HCT116 (cell line): Measurements from ENCODE around the gene MBTD1. TPM values are rescaled to one million over a fixed set of nuclear protein-coding genes. Genes with fewer than 3 reads are reported as not detected.

ENCODE experiments used
- ATAC-seq: fragments of 200-7000 bp; cut with Tn5 transposase; 2 replicates; pipeline ENCODE4 v1.9.1; 2020; ENCODE audit warnings: mild to moderate bottlenecking, moderate library complexity
- BruUV-seq: library from RNA; stranded (reverse); fragments of 400-500 nt; replicated peaks from 2 replicates; lab custom pipeline; 2021; lab: Mats Ljungman, UMichigan
- CTCF ChIA-PET: fragments of 300-600 bp; sonication (Branson Sonifier 250); formaldehyde crosslinking; loops from one replicate; lab custom pipeline; 2021; ENCODE audit warnings: antibody characterized with exemption; lab: Charles Lee
- POLR2A ChIA-PET: fragments of 300-600, 350-600 bp; sonication (Branson Sonifier 250); formaldehyde crosslinking; loops from one replicate; lab custom pipeline; 2021; ENCODE audit warnings: antibody characterized with exemption; lab: Charles Lee
- RAD21 ChIA-PET, 2 experiments: fragments of 300-600 bp; sonication (Branson Sonifier 250); formaldehyde crosslinking; loops; one replicate each; lab custom pipeline; 2023; ENCODE audit warnings: low total read pairs in 2 of 2; ENCODE audit not compliant: uncharacterized antibody in 2 of 2, unreplicated experiment in 2 of 2, low non-redundant PET in 1 of 2; lab: Charles Lee
- DNase-seq: peaks from one replicate; pipeline ENCODE4 v3.0.0-alpha.2; 2010; ENCODE audit warnings: low read depth, low spot score
- H2AFZ ChIP-seq: fragments of 200-600 bp; shearing (Covaris generic), sonication (generic); 2 replicates; pipeline ENCODE4 v1.6.1; 2017; ENCODE audit warnings: low read depth, mixed run types, mixed read lengths, antibody characterized with exemption, low read length; ENCODE audit not compliant: poor library complexity, severe bottlenecking
- H3K27ac ChIP-seq: 2 replicates; pipeline ENCODE4 v1.5.1; 2012; ENCODE audit warnings: low read depth, low read length
- H3K27me3 ChIP-seq: fragments of 200-600 bp; sonication (generic); 2 replicates; pipeline ENCODE4 v1.6.1; 2016; ENCODE audit warnings: mixed run types, low read length, mixed read lengths; ENCODE audit not compliant: insufficient read depth
- H3K36me3 ChIP-seq, 2 experiments: fragments of 200-500 bp in 1 of 2; fragments of 200-600 bp in 1 of 2; sonication (Bioruptor generic) in 1 of 2; sonication (generic) in 1 of 2; 2 replicates each; pipeline versions ENCODE4 v1.5.1 to v1.6.1; 2014 to 2016; ENCODE audit warnings: low read length in 2 of 2, inconsistent platforms in 1 of 2, mixed read lengths in 1 of 2, mixed run types in 1 of 2; ENCODE audit not compliant: insufficient read depth in 2 of 2, control insufficient read depth in 1 of 2
- H3K4me1 ChIP-seq, 2 experiments: fragments of 200-600 bp in 1 of 2; sonication (generic) in 1 of 2; 2 replicates each; pipeline versions ENCODE4 v1.5.1 to v1.6.1; 2012 to 2017; ENCODE audit warnings: low read length in 2 of 2, inconsistent platforms in 1 of 2, mild to moderate bottlenecking in 1 of 2, mixed read lengths in 1 of 2, mixed run types in 1 of 2, moderate library complexity in 1 of 2; ENCODE audit not compliant: insufficient read depth in 2 of 2, control insufficient read depth in 1 of 2
- H3K4me2 ChIP-seq: fragments of 200-600 bp; sonication (generic); 2 replicates; pipeline ENCODE4 v1.6.1; 2017; ENCODE audit warnings: mixed run types, low read length, mixed read lengths
- H3K4me3 ChIP-seq, 2 experiments: fragments of 200-600 bp in 1 of 2; sonication (generic) in 1 of 2; replicated peaks in 1 of 2; 2 replicates each; pipeline ENCODE4 v1.5.1; 2011 to 2016; ENCODE audit warnings: low read length in 2 of 2, control low read depth in 1 of 2, low read depth in 1 of 2, mild to moderate bottlenecking in 1 of 2, mixed read lengths in 1 of 2, mixed run types in 1 of 2
- H3K79me2 ChIP-seq: fragments of 200-600 bp; sonication (generic); 2 replicates; pipeline ENCODE4 v1.6.1; 2017; ENCODE audit warnings: mild to moderate bottlenecking, mixed run types, low read length, moderate library complexity, mixed read lengths; ENCODE audit not compliant: insufficient read depth
- H3K9ac ChIP-seq: fragments of 200-600 bp; sonication (generic); 2 replicates; pipeline ENCODE4 v1.6.1; 2016; ENCODE audit warnings: low read length, mixed read lengths
- H3K9me2 ChIP-seq: fragments of 200-600 bp; sonication (generic), shearing (Covaris generic); 2 replicates; pipeline ENCODE4 v1.6.1; 2017; ENCODE audit warnings: mixed run types, mild to moderate bottlenecking, moderate library complexity; ENCODE audit not compliant: insufficient read depth
- H3K9me3 ChIP-seq, 2 experiments: fragments of 200-500 bp in 1 of 2; fragments of 200-600 bp in 1 of 2; sonication (Bioruptor generic) in 1 of 2; sonication (generic) in 1 of 2; 2 replicates each; pipeline ENCODE4 v1.6.1; 2014 to 2017; ENCODE audit warnings: low read length in 2 of 2, mixed read lengths in 2 of 2, inconsistent platforms in 1 of 2, low read depth in 1 of 2, mild to moderate bottlenecking in 1 of 2, mixed run types in 1 of 2, moderate library complexity in 1 of 2; ENCODE audit not compliant: control insufficient read depth in 1 of 2, insufficient read depth in 1 of 2
- H4K20me1 ChIP-seq: fragments of 200-600 bp; sonication (generic), shearing (Covaris generic); 2 replicates; pipeline ENCODE4 v1.6.1; 2017; ENCODE audit warnings: mixed run types, mild to moderate bottlenecking, moderate library complexity; ENCODE audit not compliant: insufficient read depth
- ATF3 ChIP-seq: IDR thresholded peaks from 2 replicates; pipeline ENCODE4 v1.6.1; 2012
- CBX3 ChIP-seq: IDR thresholded peaks from 2 replicates; pipeline ENCODE4 v1.6.1; 2012; ENCODE audit warnings: low read depth
- CEBPB ChIP-seq: IDR thresholded peaks from 2 replicates; pipeline ENCODE4 v1.6.1; 2012; ENCODE audit warnings: low read depth
- EGR1 ChIP-seq: IDR thresholded peaks from 2 replicates; pipeline ENCODE4 v1.6.1; 2012; ENCODE audit warnings: low read depth
- ELF1 ChIP-seq: IDR thresholded peaks from 2 replicates; pipeline ENCODE4 v1.6.1; 2012; ENCODE audit warnings: low read depth, borderline replicate concordance
- EZH2 ChIP-seq: fragments of 200-600 bp; sonication (generic); IDR thresholded peaks from 2 replicates; pipeline ENCODE4 v1.6.1; 2017; ENCODE audit warnings: antibody characterized with exemption, mixed run types
- FOSL1 ChIP-seq: IDR thresholded peaks from 2 replicates; pipeline ENCODE4 v1.6.1; 2012; ENCODE audit warnings: low read depth
- JUND ChIP-seq: IDR thresholded peaks from 2 replicates; pipeline ENCODE4 v1.6.1; 2012
- POLR2A ChIP-seq: IDR thresholded peaks from 2 replicates; pipeline ENCODE4 v1.7.0; 2011; ENCODE audit warnings: borderline replicate concordance; ENCODE audit not compliant: insufficient read depth, insufficient read length; ENCODE audit errors: extremely low read depth
- POLR2AphosphoS5 ChIP-seq: IDR thresholded peaks from 2 replicates; pipeline ENCODE4 v1.6.1; 2011; ENCODE audit warnings: mild to moderate bottlenecking, low read depth, low read length, moderate library complexity
- SIN3A ChIP-seq: IDR thresholded peaks from 2 replicates; pipeline ENCODE4 v1.6.1; 2012; ENCODE audit warnings: low read depth
- SP1 ChIP-seq: IDR thresholded peaks from 2 replicates; pipeline ENCODE4 v1.6.1; 2012; ENCODE audit warnings: low read depth
- TCF7L2 ChIP-seq: IDR thresholded peaks from 2 replicates; pipeline ENCODE4 v1.7.0; 2011; ENCODE audit warnings: borderline replicate concordance, inconsistent platforms; ENCODE audit not compliant: insufficient read depth, insufficient read length; ENCODE audit errors: extremely low read depth
- ZFX ChIP-seq: fragments of 450-650 bp; IDR thresholded peaks from 2 replicates; pipeline ENCODE4 v1.6.1; 2017
- ZNF274 ChIP-seq: fragments of 200-500 bp; sonication (Bioruptor generic); IDR thresholded peaks from 2 replicates; pipeline ENCODE4 v1.6.1; 2014; ENCODE audit warnings: mild to moderate bottlenecking, low read depth, low read length, inconsistent platforms
- intact Hi-C: fragments of 100-400 bp; cut with micrococcal nuclease; formaldehyde crosslinking; loops from 2 replicates; pipeline ENCODE4 v1.10.0; 2022
- total RNA-seq: library from RNA; stranded (reverse); gene quantifications from one replicate; pipeline ENCODE4 v1.2.1, GENCODE V29; 2021; ENCODE audit not compliant: unreplicated experiment
- TF ChIP-seq, protein P1 (sequence below): IDR thresholded peaks from 2 replicates; pipeline ENCODE4 v1.6.1; 2012
- TF ChIP-seq, protein P2 (sequence below), 3 experiments: fragments of 200-600 bp in 1 of 3; sonication (generic) in 1 of 3; IDR thresholded peaks in 2 of 3; conservative IDR thresholded peaks in 1 of 3; 2 replicates each; pipeline ENCODE4 v1.5.1; 2012 to 2017; ENCODE audit warnings: low read depth in 2 of 3, low read length in 2 of 3, antibody characterized with exemption in 1 of 3, borderline replicate concordance in 1 of 3, control low read depth in 1 of 3, mild to moderate bottlenecking in 1 of 3, mixed read lengths in 1 of 3, mixed run types in 1 of 3, moderate library complexity in 1 of 3; ENCODE audit not compliant: insufficient read depth in 1 of 3

The MBTD1 gene
- total RNA-seq, 1 experiment from 2014 or later: 27.3 TPM

DNA sequence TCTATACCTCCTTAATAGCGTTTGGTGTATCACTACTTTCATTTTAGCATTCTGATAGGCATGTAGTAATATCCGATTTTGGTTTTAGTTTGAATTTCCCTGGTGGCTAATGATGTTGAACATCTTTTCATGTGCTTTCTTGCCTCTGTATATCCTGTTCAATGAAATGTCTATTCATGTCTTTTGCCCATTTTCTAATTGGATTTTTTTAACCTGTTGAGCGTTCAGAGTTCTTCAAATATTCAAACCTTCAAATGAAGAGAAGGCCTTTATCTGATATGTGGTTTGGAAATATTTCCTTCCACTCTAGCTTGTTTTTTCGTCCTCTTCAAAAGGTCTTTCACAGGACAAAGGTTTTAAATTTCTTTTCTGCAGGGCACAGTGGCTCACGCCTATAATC is 108.9 kb downstream of the MBTD1 start:
- Histone ChIP-seq H3K4me2 (no peak overlapping the region), H3K4me3 (no peak overlapping the region), H3K9me2 (no peaks in the 10 kb centered on the region), H3K4me1 (peaks cover 14 to 30% of the 10 kb centered on the region in 2 experiments), H3K27ac (no peak overlapping the region), H3K27me3 (no peaks in the 10 kb centered on the region), H3K36me3 (peaks cover 6 to 8% of the 10 kb centered on the region in 2 experiments; a peak in 3 of 4 replicates), H3K79me2 (peaks cover 26% of the 10 kb centered on the region), H4K20me1 (0 out of 2 replicates have a peak, but pooled peaks cover 2% of the 10 kb centered on the region), H2AFZ (peak overlapping the region; percentile 0), H3K9ac (no peak overlapping the region), H3K9me3 (no peaks in the 10 kb centered on the region)
- TF ChIP-seq, protein P1, sequence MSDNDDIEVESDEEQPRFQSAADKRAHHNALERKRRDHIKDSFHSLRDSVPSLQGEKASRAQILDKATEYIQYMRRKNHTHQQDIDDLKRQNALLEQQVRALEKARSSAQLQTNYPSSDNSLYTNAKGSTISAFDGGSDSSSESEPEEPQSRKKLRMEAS: no peak
- TF ChIP-seq ATF3 (no peak), SIN3A (no peak), FOSL1 (no peak), CEBPB (no peak), JUND (no peak), ZFX (no peak), ELF1 (no peak), POLR2A (no peak), SP1 (no peak), ZNF274 (no peak), EGR1 (no peak), EZH2 (no peak), POLR2AphosphoS5 (no peak), TCF7L2 (no peak), CBX3 (no peak)
- TF ChIP-seq, protein P2, sequence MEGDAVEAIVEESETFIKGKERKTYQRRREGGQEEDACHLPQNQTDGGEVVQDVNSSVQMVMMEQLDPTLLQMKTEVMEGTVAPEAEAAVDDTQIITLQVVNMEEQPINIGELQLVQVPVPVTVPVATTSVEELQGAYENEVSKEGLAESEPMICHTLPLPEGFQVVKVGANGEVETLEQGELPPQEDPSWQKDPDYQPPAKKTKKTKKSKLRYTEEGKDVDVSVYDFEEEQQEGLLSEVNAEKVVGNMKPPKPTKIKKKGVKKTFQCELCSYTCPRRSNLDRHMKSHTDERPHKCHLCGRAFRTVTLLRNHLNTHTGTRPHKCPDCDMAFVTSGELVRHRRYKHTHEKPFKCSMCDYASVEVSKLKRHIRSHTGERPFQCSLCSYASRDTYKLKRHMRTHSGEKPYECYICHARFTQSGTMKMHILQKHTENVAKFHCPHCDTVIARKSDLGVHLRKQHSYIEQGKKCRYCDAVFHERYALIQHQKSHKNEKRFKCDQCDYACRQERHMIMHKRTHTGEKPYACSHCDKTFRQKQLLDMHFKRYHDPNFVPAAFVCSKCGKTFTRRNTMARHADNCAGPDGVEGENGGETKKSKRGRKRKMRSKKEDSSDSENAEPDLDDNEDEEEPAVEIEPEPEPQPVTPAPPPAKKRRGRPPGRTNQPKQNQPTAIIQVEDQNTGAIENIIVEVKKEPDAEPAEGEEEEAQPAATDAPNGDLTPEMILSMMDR (IDR thresholded peaks at IDR 0.05 in 2 of 3, conservative IDR thresholded peaks at IDR 0.05 in 1 of 3; ENCODE audit: borderline replicate concordance in 1 of 3, insufficient read depth in 1 of 3, low read depth in 2 of 3, low read length in 2 of 3): no peak
- ChIA-PET POLR2A (interaction anchor here (0.7 kb wide), 1 partner anchor 29 kb away, joined by 3 read pairs; no protein-coding TSS in a partner anchor), CTCF (interaction anchor here (0.7 to 1.4 kb wide), 2 partner anchors 150 to 753 kb away, joined by 3 to 4 read pairs; no protein-coding TSS in a partner anchor), RAD21 (no interaction called here)
- intact Hi-C loops: loop anchor here (5.0 to 10.0 kb wide), 5 partner anchors 94 to 606 kb away; partner anchors contain the start of genes SPATA20 and TOB1
- DNase-seq: no peak
- no peak for ATAC-seq
- BruUV-seq: no TSS peak
